Measurements from ENCODE around the gene C1orf185.

DNA sequence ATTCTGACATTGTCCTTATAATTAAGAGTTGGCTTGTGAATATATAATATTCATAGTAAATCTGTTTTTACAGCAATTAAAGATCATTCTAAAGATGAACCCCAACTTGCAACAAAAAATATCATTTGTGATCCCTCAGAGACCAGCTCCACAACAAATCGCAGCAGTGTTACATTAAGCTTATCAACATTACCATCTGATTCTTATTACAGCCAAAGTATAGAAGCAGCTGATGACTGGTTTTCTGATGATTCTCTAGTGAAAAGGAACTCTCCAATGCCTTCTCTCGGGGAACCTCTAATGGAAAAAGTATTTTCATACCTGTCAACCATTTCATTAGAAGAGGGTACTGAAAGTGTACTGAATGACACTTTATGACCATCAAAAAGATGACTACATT, 45.4 kb downstream of the C1orf185 start:
- TF ChIP-seq, protein P1, sequence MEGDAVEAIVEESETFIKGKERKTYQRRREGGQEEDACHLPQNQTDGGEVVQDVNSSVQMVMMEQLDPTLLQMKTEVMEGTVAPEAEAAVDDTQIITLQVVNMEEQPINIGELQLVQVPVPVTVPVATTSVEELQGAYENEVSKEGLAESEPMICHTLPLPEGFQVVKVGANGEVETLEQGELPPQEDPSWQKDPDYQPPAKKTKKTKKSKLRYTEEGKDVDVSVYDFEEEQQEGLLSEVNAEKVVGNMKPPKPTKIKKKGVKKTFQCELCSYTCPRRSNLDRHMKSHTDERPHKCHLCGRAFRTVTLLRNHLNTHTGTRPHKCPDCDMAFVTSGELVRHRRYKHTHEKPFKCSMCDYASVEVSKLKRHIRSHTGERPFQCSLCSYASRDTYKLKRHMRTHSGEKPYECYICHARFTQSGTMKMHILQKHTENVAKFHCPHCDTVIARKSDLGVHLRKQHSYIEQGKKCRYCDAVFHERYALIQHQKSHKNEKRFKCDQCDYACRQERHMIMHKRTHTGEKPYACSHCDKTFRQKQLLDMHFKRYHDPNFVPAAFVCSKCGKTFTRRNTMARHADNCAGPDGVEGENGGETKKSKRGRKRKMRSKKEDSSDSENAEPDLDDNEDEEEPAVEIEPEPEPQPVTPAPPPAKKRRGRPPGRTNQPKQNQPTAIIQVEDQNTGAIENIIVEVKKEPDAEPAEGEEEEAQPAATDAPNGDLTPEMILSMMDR (conservative IDR thresholded peaks at IDR 0.05; ENCODE audit: low read depth, low read length): no peak
- no peak for TF ChIP-seq FOS (IDR thresholded peaks at IDR 0.05; ENCODE audit: low read depth, low read length)
- no peak for TF ChIP-seq POLR2A (IDR thresholded peaks at IDR 0.05; ENCODE audit: low read depth, low read length)
- no peak for TF ChIP-seq RFX5 (IDR thresholded peaks at IDR 0.05; ENCODE audit: low read depth, low read length)
- no peak for TF ChIP-seq CEBPB (IDR thresholded peaks at IDR 0.05; ENCODE audit: low read depth, low read length)
- TF ChIP-seq RAD21 (IDR thresholded peaks at IDR 0.05; ENCODE audit: low read length): no peak
- no peak for TF ChIP-seq MAFK (IDR thresholded peaks at IDR 0.05; ENCODE audit: low read depth, low read length)
- TF ChIP-seq NFE2L2 (IDR thresholded peaks at IDR 0.05; ENCODE audit: low read depth, low read length): no peak
- TF ChIP-seq, protein P2, sequence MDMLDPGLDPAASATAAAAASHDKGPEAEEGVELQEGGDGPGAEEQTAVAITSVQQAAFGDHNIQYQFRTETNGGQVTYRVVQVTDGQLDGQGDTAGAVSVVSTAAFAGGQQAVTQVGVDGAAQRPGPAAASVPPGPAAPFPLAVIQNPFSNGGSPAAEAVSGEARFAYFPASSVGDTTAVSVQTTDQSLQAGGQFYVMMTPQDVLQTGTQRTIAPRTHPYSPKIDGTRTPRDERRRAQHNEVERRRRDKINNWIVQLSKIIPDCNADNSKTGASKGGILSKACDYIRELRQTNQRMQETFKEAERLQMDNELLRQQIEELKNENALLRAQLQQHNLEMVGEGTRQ (IDR thresholded peaks at IDR 0.05; ENCODE audit: low read depth, low read length): no peak
- no peak for TF ChIP-seq RCOR1 (IDR thresholded peaks at IDR 0.05; ENCODE audit: insufficient replicate concordance, low read length)
- TF ChIP-seq, protein P3, sequence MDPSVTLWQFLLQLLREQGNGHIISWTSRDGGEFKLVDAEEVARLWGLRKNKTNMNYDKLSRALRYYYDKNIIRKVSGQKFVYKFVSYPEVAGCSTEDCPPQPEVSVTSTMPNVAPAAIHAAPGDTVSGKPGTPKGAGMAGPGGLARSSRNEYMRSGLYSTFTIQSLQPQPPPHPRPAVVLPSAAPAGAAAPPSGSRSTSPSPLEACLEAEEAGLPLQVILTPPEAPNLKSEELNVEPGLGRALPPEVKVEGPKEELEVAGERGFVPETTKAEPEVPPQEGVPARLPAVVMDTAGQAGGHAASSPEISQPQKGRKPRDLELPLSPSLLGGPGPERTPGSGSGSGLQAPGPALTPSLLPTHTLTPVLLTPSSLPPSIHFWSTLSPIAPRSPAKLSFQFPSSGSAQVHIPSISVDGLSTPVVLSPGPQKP (IDR thresholded peaks at IDR 0.05; ENCODE audit: borderline replicate concordance, low read depth, low read length): no peak
- TF ChIP-seq CHD1 (IDR thresholded peaks at IDR 0.05; ENCODE audit: low read depth, low read length): no peak
- no peak for TF ChIP-seq BHLHE40 (IDR thresholded peaks at IDR 0.05; ENCODE audit: low read depth, low read length)
- no peak for TF ChIP-seq MXI1 (IDR thresholded peaks at IDR 0.05; ENCODE audit: borderline replicate concordance, low read depth, low read length)
